ENCODE data around the gene SPATA32.
A peak's percentile ranks its signal among the peaks of the same experiment; 100 is the strongest.

Gene SPATA32

DNA sequence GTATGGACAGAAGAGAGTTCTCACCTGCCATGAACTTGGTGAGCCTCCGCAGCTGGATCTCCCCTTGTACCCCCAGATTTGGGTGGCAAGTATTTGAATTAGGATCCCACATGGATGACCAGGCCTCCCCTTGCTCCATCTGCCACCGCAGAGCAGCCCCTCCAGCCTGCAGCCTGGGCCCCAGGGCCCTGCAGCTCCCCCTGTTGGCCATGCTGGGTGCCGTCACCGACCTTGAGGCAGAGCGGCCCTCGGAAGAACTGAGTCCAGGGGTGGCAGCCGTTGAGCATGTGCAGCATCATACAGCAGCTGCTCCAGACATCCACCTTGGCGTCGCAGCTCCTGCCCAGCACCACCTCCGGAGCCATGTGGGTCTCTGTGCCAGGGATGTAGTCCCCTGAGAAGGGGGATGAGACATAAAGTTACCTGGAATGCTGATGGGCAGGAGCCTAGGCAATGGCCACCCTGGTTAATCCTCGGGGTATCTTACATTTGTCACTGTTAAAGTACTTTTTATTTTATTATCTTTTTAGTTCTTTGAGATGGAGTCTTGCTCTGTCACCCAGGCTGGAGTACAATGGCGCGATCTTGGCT is 9.0 kb upstream of the SPATA32 start:
- TF ChIP-seq, protein P1, sequence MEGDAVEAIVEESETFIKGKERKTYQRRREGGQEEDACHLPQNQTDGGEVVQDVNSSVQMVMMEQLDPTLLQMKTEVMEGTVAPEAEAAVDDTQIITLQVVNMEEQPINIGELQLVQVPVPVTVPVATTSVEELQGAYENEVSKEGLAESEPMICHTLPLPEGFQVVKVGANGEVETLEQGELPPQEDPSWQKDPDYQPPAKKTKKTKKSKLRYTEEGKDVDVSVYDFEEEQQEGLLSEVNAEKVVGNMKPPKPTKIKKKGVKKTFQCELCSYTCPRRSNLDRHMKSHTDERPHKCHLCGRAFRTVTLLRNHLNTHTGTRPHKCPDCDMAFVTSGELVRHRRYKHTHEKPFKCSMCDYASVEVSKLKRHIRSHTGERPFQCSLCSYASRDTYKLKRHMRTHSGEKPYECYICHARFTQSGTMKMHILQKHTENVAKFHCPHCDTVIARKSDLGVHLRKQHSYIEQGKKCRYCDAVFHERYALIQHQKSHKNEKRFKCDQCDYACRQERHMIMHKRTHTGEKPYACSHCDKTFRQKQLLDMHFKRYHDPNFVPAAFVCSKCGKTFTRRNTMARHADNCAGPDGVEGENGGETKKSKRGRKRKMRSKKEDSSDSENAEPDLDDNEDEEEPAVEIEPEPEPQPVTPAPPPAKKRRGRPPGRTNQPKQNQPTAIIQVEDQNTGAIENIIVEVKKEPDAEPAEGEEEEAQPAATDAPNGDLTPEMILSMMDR (IDR thresholded peaks at IDR 0.05; ENCODE audit: low read depth, low read length), result peak; percentile 80
- DNase-seq (ENCODE audit: low read depth in 2 of 2), result no peak
- H3K4me3 ChIP-seq (replicated peaks in 1 of 2; ENCODE audit: low read depth in 2 of 2, low read length in 2 of 2), result no peak overlapping the region

DNA sequence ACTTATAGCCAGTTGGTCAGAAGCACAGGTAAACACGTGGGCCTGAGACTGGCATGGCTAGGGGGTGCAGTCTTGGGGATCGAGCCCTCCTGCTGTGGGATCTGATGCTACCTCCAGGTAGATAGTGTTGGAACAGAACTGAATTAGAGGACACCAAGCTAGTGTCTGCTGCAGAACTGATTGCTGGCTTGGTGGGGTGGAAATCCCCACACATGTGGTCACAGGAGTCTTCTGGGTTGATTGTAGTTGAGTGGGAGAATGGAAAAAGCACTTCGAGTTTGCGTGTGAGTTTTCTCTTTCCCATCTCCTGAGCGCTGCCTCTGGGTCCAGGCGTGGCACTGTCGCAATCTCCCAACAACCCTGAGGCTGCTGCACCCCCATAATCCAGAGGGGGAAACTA is 8.0 kb upstream of the SPATA32 start:
- TF ChIP-seq, protein P1 (IDR thresholded peaks at IDR 0.05; ENCODE audit: low read depth, low read length), result no peak
- DNase-seq (ENCODE audit: low read depth in 2 of 2), result no peak
- no peak overlapping the region for H3K4me3 ChIP-seq (replicated peaks in 1 of 2; ENCODE audit: low read depth in 2 of 2, low read length in 2 of 2)

DNA sequence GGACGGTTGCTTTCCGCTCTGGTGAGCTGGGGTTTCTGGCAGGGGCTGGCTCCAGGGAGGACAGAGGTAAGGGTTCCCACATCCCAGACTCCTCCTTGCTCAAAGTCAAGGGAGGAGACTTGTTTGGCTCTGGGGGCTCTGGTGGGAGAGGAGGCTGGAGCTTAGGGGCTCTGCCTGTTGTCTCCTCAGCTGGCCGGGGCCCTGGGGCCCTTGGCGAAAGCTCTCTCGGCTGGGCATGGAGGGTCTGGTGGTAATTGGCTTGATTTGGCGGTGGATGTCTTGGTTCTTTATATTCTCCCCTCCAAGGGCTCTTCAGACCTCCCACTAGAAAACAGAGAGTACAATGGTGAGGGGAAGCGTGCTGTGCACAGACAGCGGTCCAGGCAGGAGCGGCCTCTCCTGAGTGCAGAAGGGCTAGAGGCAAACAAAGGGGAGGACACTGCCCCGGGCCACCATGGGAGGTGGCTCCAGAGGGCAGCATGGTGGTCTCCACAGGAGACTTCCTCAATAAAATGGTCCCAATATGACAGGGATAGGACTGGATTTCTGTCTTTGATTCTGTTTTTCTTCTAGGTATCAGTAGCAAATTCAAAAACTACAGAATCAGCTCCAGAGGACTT is 5.7 kb upstream of the SPATA32 start:
- TF ChIP-seq, protein P1 (IDR thresholded peaks at IDR 0.05; ENCODE audit: low read depth, low read length), result no peak
- DNase-seq (ENCODE audit: low read depth in 2 of 2), result no peak
- no peak overlapping the region for H3K4me3 ChIP-seq (replicated peaks in 1 of 2; ENCODE audit: low read depth in 2 of 2, low read length in 2 of 2)

DNA sequence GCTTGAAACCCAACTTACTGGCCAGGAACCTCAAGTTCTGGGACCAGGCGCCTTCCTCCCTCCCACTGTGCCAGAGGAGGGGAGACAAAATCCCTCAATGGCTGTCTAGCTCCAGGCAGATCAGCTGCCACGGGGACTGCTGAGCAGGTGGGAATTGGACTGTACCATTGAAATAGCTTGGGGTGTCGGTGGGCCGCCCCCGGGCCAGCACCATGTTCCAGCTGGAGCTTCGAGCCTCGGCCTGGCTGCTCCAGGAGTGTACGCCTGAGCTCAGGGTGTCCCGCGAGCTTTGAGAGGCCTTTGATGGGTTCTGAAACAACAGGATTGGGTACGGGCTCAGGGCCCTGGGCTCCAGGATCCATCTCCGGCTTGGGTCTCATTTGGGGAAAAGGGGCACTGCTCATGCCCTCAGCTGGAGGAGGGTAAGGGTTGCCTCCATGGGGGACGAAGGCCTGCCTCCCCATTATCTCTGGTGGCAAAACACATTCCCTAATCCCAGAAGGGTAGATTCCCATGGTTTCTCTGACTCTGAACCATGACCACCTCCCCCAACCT is 4.6 kb upstream of the SPATA32 start:
- no peak overlapping the region for H3K4me3 ChIP-seq (replicated peaks in 1 of 2; ENCODE audit: low read depth in 2 of 2, low read length in 2 of 2)
- no peak for DNase-seq (ENCODE audit: low read depth in 2 of 2)
- TF ChIP-seq, protein P1 (IDR thresholded peaks at IDR 0.05; ENCODE audit: low read depth, low read length), result no peak

DNA sequence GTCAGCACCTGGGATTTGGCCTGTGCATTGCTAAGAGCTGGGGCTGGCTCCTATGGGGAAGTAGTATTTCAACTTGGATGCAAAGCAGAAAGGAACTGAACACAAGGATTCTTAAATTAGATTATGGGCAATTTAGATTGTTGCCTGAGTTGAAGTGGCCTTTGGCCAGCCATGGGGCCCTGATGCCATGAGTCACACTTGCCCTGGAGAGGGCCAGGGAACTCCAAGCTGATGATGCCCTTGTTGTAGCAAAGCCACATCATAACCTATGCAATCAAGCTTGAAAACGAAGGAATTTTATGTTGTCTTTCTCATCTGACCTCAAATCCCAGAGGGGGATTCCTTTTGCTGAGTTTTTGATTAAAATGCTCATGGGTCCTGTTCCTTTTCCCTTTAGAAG is 3.9 kb upstream of the SPATA32 start:
- peak; percentile 77 to 90 for DNase-seq (ENCODE audit: low read depth in 2 of 2)
- TF ChIP-seq, protein P1 (IDR thresholded peaks at IDR 0.05; ENCODE audit: low read depth, low read length), result no peak
- no peak overlapping the region for H3K4me3 ChIP-seq (replicated peaks in 1 of 2; ENCODE audit: low read depth in 2 of 2, low read length in 2 of 2)

DNA sequence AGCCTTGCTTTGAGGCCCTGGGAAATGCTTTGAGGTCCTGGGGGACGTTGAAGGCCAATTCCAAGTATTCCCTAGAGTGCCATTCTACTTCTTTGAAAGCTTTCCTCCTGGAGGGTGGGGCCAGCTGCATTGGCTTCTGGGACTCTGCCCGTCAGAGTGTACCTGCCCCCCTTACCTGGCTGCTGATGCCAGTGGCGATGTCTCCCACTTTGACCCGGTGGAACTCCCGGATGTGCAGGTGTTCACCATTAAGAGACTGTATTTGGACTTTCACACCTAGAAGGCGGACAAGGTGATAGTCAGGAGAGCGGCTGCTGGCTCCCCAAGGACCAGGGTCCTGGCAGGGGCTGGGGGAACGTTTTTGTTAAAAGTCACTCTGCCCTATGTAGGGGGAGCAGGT is 3.1 kb upstream of the SPATA32 start:
- TF ChIP-seq, protein P1 (IDR thresholded peaks at IDR 0.05; ENCODE audit: low read depth, low read length), result no peak
- DNase-seq (ENCODE audit: low read depth in 2 of 2), result no peak
- H3K4me3 ChIP-seq (replicated peaks in 1 of 2; ENCODE audit: low read depth in 2 of 2, low read length in 2 of 2), result no peak overlapping the region
